ENCODE measurements around the gene PLXNB2.

The PLXNB2 gene

DNA sequence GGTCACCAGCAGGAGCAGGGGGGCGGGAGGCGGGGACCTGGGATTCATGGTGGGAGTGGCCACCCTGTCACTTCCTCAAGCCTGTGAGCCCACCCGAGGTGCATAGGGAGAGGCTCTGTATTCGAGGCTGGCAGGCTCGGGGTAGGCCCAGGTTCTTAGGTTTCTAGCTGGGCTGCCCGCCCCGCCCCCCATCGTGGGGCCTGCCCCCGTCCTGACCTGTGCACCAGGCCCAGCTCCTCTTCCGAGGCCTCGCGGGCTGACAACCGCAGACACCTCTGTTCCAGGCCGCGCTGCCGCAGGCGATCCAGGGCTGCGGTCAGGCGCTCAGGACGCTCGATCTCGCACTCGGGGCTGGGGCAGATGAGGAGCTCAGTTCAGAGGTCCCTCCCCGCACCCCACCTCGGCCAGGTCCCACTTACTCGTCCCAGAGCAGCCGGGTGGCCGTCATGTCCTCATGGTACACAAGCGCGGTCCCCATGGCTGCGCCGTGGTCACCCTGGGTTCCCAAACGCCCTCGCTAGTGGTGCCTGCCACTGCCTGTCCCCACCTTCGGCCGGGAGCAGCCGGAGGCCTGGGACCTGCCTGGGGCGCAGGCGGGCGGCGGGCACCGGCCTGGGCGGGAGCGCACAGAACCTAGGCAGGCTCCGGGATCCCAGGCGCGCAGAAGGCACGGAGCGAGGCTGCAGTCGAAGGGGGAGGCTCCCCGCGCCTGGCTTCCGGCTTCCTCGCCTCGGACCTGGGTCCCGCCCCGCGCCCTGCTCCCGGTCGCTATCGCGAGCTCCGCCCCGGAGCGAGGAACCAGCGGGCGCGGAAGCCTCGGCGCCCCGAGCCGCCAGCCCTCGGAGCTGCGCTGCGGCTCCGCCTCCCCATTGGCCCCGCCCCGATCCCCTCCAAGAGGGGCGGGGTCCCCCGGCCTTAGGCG lies 56.6 kb downstream of the PLXNB2 start, which contains the start of gene HDAC10:
Gene HDAC10, minus strand, starts transcription at position 711 of the 922 bp plus-strand sequence. Its CDS starts 233 bp downstream, at position 478.
- DNase-seq (ENCODE audit: low read depth), result peak; percentile 61

DNA sequence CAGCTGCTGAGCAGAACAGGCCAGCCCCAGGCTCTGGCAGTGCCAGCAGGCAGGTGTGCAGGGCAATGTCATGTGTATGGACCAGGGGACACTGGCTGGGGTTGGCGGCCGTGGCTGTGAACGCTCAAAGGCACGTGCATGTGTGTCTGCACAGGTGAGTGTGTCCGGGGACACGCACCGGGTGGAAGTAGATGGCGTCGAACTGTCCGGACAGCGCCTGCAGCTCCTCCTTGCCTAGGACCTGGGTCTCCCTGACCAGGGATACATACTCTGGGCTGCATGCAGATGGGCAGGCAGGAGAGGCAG lies 57.2 kb downstream of the PLXNB2 start:
- DNase-seq (ENCODE audit: low read depth), result no peak

DNA sequence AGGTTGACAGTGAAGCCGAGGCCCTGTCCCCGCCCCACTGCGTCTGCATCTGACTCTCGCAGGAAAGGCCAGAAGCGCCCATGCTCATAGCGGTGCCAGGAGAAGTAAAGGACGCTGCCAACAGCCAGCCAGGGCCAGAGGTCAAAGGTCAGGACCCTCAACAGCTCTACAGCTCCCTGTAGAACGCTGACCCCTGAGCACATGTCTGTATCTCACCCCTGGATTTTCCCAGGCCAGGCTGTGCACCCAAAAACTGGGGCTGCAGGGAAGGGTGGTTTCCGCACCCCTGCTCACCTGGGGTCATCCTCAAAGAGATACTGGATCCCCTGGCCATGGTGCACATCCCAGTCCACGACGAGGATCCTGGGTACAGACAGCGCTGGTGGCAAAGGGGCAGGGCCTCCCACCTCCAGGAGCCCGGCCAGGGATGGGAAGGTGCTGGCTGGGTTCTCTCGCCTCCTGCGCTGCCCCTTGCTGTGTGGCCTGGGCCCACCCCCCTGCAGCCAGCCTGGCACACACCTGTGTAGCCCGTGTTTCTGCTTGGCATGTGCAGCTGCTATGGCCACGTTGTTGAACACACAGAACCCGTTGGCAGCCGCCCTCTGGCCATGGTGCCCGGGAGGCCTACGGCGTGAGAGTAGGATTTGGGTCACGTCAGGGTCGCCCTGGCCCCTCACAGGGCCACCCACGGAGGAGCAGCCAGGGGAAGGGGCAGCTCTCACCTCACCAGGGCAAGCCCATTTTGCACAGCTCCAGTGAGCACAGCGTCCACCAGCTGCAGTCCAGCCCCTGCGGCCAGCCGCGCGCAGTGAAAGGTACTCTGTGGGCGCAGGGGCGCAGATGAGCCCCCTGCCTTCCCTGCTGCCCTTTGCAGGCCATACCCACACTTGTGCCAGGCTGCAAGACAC lies 57.9 kb downstream of the PLXNB2 start:
- no peak for DNase-seq (ENCODE audit: low read depth)

DNA sequence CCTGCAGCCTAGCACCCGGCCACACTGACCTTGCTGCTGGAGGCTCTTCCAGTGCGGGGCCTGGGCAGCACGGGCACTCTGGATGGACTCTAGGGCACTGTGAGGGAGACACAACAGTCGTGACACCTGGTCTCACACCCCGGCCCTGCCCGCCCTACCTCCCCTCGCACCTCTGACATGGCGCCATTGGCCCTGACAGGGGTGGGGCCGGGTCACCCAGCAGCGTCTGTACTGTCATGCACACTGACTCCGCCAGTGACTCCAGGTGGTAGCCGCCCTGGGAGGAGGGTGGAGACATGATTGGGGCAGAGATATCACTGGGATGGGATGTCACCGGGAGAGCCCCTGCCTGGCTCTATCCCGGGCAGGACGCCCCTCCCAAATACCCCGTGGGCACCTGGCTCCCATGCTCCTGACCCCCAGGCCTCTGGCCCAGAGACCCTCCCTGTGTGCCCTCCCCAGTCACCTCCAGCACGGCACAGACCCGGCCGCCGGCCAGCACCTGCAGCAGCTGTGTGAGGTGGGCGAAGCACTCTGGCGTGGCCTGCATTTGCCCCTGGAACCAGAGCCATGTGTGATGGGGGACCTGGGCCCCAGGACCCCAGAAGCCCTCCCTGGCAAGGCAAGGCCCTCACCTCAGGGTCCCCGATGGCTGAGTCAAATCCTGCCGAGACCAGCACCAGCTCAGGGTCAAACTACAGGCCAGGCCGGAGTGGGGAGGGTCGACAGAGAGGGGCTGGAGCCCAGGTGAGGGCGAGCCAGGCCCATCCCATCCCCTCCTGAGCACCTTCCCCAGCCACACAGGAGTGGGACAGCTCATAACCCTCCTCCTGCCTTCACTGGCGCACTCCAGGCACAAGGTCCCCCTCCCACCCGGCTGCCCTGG lies 59.0 kb downstream of the PLXNB2 start:
- DNase-seq (ENCODE audit: low read depth), result no peak

DNA sequence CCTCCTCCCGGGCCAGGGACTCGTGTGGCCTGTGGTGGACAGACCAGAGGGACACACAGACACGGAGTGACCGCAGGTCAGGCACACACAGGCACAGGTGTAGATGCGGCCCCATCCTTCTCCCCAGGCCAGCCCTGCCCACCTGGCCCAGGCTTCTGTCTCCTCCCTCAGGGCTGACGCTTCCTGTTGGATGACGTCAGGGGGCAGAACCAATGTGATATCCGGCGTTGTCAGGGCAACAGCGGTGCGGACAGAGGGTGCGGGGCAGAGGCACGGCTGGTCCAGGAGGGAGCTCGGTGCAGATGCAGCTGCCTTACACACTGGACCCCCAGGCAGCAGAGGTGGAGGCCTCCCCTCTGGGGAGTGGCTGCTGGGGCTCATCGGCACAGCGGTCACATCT lies 59.7 kb downstream of the PLXNB2 start:
- DNase-seq (ENCODE audit: low read depth), result no peak

DNA sequence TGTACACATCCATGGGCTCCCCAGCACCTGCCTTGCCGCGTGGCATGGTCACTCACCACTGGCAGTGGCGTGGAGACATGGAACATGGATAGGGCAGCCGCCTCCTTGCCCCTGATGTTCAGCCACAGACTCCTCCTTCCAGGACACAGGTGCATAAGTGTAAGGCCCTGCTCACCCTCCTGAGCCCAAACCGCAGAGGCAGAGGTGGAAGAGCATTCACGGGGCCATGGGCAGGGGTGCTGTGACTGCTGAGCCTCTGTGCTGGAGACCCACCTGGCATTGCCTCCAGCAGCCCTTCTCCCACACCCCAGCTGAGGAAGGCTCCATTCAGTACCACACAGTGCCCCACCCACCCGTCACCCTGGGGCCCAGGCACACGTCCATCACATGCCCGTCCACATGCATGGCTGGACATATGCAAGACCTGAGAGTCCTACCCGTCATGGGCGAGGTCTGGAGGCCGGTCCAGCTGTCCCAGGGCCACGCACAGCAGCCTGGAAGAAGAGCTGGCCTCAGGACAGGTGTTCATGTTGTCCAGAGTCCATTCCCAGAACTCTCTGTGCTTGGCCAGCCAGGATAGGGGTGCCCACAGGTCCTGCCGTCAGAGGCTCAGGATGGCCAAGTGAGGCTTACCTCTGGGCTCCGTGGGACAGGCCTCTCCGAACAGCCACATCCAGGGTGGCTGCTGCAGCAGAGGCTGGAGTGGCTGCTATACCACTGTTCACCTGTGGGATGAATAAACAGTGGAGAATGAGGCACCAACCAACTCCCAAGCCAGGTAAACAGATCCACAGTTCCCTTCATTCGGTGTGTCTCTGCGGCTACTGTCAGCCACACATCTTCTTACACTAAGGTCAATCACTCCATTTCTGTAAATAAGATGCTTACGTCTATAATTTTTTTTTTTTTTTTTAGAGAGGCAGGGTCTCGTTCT lies 60.9 kb downstream of the PLXNB2 start:
- no peak for DNase-seq (ENCODE audit: low read depth)

DNA sequence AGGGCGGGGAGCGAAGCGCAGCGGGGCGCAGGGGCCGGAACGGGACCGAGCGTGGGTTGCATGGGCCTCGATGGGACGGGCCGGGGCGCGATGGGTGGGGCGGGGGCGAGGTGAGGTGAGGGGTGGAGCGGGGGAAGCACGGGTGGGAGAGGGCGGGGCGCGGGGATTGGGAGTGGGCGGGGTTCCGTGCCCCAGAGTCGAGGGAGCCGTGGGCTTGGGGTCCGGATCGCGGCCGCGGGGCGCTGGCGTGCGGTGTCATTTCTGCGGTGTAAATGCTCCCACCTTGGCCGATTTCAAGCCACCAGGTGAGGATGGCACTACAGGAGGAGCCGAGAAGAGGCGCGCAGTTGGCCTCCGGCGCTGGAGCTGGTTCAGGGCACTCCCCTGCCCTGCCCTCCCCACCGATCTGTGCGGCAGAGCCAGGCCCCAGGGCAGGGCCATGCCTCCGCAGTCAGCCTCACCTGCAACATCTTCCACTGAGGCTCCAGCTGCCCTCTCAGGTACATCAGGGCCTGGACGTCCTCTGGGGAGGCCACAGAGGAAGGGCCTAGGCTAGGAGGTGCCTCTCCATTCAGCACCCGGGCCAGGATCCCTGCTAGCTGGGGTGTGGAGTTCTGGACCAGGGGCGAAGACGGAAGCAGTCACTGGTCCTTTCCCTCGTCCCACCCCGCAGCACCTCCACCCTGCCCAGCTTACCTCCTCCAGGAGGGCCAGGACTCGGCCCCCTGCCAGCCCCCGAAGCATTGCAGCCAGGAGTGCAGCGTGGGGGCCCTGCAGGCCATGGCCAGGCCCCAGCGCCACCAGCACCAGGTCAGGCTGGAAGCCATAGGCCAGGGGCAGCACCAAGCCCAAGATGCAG lies 62.0 kb downstream of the PLXNB2 start:
- DNase-seq (ENCODE audit: low read depth), result no peak

DNA sequence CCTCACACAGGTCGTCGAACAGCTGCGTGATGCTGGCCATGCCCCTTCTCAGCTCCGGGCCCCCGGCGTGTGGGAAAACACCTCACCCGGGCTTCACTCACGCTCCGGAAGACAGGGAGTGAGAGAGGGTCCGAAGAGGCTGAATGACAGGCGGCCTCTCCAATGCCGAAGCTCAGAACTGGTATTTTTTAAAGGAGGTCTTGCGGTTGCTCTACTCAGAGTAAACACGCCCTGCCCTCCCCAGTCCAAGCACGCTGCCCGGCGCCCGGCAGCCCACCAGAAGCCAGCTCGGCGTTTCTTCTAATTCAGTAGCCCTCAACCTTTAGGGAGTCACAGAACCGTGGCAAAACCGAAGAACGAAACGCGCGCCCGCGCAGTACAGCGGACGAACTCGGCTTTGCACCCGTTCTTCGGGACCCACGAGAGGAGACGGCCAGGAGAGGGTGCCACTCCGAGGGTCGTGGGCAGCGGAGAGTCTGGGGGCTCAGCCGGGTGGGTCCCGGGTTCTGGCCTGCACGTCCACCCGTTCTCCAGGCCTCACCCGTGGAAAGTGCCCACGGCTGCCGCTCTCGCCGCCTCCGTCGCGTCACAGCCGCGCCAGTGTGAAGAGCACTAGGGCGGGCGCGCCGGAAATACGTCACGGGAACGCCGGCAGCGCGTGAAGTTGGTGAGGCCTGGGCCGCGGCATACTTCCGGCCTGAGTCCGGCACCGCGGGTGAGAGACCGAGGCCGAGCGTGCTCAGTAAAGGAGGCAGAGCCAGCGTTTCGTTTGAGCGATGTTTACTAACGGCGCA lies 62.8 kb downstream of the PLXNB2 start, which contains the start of gene TUBGCP6:
Gene TUBGCP6, minus strand, starts transcription at position 604 of the 794 bp plus-strand sequence. Its CDS starts 564 bp downstream, at position 40.
- peak; percentile 86 for DNase-seq (ENCODE audit: low read depth)

DNA sequence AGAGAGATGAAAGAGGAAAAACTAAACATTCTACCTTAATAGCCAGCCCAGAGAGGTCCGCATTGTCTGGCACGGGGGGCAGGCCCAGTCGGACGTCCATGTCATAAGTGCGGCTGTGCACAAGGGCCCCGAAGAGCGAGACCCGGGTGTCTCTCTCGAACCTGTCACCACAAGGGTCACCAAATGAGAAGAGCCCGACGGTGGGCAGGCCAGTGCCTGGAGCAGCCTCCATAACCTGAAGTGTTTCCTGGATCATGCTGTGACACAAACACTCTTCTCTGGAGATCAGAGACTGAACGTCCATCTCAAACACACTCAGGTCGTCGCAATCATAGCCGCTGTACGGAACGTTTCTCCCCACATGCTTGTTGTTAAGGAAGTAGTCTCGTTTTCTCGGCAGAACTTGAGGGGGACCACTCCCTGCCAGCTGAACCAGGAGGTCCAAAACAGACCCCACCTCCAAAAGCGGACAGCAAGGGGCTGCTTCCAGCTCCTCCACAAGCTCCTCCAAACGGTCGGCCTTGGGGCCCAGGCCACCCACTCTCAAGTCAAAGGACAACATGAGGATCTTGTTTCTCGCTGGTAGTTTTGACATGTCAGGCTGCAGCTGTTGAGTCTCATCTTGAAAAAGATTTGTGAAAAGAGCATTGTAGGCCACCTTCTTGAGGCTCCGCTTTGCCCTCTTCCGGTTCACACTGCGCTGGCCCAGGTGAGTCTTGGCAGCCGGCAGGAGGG lies 63.6 kb downstream of the PLXNB2 start:
- DNase-seq (ENCODE audit: low read depth), result no peak

DNA sequence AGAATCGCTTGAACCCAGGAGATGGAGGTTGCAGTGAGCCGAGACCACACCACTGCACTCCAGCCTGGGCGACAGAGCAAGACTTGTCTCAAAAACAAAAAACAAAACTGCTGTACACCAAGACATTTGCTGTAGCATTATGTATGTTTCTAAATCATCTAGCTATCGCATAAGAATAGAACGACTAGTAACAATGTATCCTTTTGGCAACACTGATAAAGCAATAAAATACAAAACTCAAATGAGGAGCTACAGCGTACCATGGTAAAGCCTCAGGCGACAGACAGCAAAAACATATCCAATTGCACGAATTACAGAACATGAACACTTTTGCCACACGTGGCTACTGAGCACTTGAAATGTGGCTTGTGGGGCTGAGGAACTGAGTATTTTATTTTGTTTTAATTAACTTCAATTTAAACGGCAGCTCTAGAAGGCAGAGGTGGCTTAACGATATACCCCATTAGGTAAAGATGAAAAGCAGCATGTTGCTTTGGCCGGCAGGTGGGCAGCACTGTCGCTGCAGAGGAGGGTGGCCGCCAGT lies 65.0 kb downstream of the PLXNB2 start:
- no peak for DNase-seq (ENCODE audit: low read depth)

DNA sequence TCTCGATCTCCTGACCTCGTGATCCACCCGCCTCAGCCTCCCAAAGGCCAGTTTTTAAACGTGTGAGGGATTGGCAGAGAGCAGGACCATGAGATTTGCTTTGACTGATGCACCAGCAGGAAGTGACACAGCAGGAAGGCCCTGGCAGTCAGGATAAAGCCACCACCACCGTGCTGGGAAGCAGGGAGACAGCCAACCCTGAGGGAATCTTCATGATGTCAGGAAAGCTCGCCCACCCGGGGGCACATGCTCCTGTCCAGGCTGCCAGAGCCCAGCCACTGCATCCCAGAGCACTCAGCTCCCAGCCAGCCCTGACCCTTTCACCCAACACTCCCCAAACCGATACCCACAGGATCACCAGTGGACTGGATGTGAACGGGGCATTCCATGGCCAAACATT lies 68.7 kb downstream of the PLXNB2 start:
- DNase-seq (ENCODE audit: low read depth), result no peak

DNA sequence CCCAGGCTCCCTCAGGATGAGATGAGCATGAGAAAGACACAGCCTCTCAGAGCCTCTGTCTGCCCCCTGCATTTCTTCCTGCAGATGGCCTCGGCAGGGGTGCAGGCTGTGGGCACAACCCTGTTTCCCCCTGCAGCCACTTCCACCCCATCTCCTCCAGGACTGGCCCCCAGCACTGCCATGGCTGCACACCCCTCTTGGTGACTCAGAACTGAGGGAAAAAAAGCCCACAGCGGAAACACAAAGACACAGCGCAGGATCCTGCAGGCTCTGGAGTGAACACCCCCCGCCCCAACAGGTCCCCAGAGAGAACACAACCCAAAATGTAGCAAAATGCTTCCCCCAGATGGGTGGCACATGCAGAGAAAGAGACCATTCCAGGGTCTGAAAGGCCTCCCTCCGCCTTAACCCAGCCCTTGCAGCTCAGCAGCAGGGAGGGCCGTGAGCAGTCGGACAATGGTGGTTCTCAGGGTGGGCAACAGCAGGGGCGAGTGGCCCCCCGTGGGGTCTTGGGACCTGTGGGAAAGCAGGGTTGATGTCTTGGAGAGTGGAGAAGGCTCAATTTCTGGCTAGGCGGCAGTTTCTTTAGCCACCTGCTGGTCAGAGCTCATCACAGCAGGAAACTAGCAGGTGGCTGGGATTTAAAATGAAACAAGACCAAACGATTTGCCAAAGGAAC lies 70.6 kb downstream of the PLXNB2 start:
- no peak for DNase-seq (ENCODE audit: low read depth)

DNA sequence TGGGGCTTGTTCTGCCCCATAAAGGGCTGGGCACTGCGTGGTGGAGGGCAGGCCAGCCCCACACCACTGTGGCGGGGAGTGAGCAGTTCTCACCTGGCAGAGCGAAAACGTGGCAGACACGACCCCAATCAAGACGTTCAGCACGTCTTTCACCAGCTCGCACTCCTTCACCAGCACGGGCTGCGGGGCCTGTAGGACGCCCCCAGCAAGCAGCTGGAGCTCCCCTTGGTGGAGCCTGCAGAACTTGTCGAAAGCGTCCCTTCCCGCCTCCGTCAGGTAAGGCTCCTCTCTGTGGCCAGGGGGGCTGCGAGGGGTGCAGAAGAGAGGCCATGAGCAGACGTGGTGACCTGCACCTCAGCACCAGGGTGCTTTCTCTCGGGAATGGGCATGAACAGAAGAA lies 74.2 kb downstream of the PLXNB2 start:
- DNase-seq (ENCODE audit: low read depth), result no peak

DNA sequence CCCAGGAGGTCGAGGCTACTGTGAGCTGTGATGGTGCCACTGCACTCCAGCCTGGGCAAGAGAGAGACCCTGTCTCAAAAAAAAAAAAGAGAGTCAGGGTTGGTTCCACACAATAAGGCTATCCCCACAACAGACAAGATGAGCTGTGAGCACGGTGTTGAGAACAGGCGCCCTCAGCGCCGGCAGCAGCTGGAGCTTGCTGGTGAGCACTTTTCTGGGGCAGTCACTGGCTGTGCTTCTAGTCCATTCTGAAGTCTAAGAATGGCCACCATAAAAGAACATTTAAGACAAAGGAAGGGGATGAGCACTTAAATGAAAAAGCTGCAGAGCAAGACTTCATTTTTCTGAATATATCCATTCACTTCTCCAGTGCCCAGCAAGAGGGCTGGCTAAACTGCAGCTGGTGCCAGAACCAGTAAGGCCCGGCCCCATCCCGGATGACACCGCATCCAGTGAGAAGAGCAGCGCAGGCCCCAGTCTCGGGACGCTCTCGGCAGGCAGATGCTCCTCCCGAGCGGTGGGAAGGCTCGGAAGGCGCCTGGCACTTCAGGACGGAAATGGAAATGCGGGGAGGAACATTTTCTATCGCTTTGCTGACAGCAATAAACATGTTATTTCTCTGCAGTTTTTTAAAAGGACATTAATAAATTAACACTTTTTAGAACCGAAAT lies 74.8 kb downstream of the PLXNB2 start:
- DNase-seq (ENCODE audit: low read depth), result no peak

DNA sequence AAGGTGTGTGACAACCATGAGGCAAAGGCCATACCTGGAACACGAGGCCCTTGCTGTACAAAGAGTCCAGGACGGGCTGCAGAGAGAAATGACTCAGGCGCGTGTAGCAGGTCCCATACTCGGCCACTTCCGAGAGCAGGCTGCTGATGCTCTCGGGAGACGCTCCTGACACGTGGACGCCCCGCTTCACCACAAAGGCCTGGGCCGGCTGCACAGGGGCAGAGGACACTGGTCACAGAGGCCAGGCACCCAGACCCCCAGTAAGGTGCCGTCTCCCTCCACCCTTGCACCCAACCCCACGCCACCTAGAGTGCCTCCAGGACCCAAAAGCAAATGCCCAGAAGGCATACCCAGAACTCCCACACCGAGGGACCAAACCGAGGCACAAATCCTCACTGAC lies 78.1 kb downstream of the PLXNB2 start:
- DNase-seq (ENCODE audit: low read depth), result no peak

DNA sequence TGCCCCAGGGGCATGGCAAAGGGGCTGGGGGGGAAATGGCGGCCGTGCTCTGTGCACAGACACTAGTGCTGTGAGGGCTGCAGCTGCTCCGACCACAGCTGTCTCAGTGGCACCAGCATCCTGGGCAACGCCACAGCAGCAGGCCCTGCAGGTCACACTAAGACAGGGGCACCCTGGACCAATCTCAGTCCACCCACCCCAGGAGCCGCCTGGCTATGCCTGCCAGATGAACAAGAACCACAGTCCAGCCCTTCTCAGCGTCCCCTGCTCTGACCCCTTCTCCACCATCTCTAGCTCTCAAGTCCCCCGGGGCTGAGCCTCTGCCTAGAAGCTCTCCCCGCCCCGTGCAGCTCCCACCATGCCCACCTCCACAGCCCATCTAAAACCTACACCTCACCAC lies 79.1 kb downstream of the PLXNB2 start:
- DNase-seq (ENCODE audit: low read depth), result no peak
